SU-DHL-6 (cell line): ENCODE data around the gene RBFOX2.

Experiments
- H2AFZ ChIP-seq: fragments of 200-600 bp; sonication (generic); 2 replicates; pipeline ENCODE4 v1.6.1; 2014; ENCODE audit warnings: low read depth, mild to moderate bottlenecking, moderate library complexity, mixed read lengths, antibody characterized with exemption, low read length; ENCODE audit not compliant: severe bottlenecking
- H3F3A ChIP-seq: fragments of 200-600 bp; shearing (Covaris generic); 2 replicates; pipeline ENCODE4 v1.6.0; 2016; ENCODE audit warnings: antibody characterized with exemption, mild to moderate bottlenecking; ENCODE audit not compliant: insufficient read depth
- H3K27ac ChIP-seq: fragments of 200-600 bp; sonication (generic); 2 replicates; pipeline ENCODE4 v1.5.1; 2016; ENCODE audit warnings: low read depth, mild to moderate bottlenecking, low read length, moderate library complexity, mixed read lengths
- H3K27me3 ChIP-seq: fragments of 200-600 bp; sonication (generic), shearing (Covaris generic); 2 replicates; pipeline ENCODE4 v1.6.0; 2014; ENCODE audit warnings: mild to moderate bottlenecking, low read length
- H3K36me3 ChIP-seq: fragments of 200-600 bp; sonication (generic); 2 replicates; pipeline ENCODE4 v1.6.1; 2014; ENCODE audit warnings: mild to moderate bottlenecking, low read length, mixed read lengths
- H3K4me2 ChIP-seq: fragments of 300-600, 200-600 bp; shearing (Covaris generic), sonication (generic); 2 replicates; pipeline ENCODE4 v1.6.0; 2014; ENCODE audit warnings: low read length, low read depth, mild to moderate bottlenecking; ENCODE audit not compliant: poor library complexity, severe bottlenecking
- H3K4me3 ChIP-seq: fragments of 200-600 bp; sonication (generic); 2 replicates; pipeline ENCODE4 v1.5.1; 2014; ENCODE audit warnings: antibody characterized with exemption, low read length, mild to moderate bottlenecking, mixed read lengths; ENCODE audit not compliant: insufficient read depth, poor library complexity, severe bottlenecking
- H3K79me2 ChIP-seq: fragments of 200-600 bp; sonication (generic); 2 replicates; pipeline ENCODE4 v1.6.1; 2014; ENCODE audit warnings: mild to moderate bottlenecking, low read length, moderate library complexity; ENCODE audit not compliant: insufficient read depth
- H3K9ac ChIP-seq: fragments of 200-600 bp; sonication (generic); 2 replicates; pipeline ENCODE4 v1.7.0; 2014; ENCODE audit warnings: mild to moderate bottlenecking, low read length
- H3K9me2 ChIP-seq: fragments of 200-600 bp; sonication (generic); replicated peaks from 2 replicates; pipeline ENCODE4 v1.6.1; 2014; ENCODE audit warnings: low read length; ENCODE audit not compliant: insufficient read depth
- H3K9me3 ChIP-seq: fragments of 200-600 bp; sonication (generic); 2 replicates; pipeline ENCODE4 v1.6.1; 2014; ENCODE audit warnings: low read length, mixed read lengths; ENCODE audit not compliant: insufficient read depth
- H4K20me1 ChIP-seq: fragments of 200-600 bp; sonication (generic); 2 replicates; pipeline ENCODE4 v1.6.1; 2014; ENCODE audit warnings: low read depth, mild to moderate bottlenecking, antibody characterized with exemption, low read length, moderate library complexity, mixed read lengths
- CTCF ChIP-seq: fragments of 200-600 bp; sonication (generic); IDR thresholded peaks from one replicate; pipeline ENCODE4 v1.5.1; 2017; ENCODE audit warnings: antibody characterized with exemption, mild to moderate bottlenecking, low read length, moderate library complexity; ENCODE audit not compliant: insufficient read depth, poor library complexity, severe bottlenecking
- EZH2phosphoT487 ChIP-seq: fragments of 200-600 bp; sonication (generic), shearing (Covaris generic); conservative IDR thresholded peaks from 2 replicates; pipeline ENCODE4 v1.6.1; 2018; ENCODE audit warnings: mild to moderate bottlenecking, antibody characterized with exemption, low read length, moderate library complexity, mixed read lengths

RBFOX2 gene

GRCh38 chr22:35904336-35904692 lies 124.3 kb downstream of the RBFOX2 start:
- Histone ChIP-seq H3K4me3 (no peak overlapping the region), H3K27ac (no peak overlapping the region), H3K9me2 (no peaks in the 10 kb centered on the region), H3F3A (no peaks in the 10 kb centered on the region), H3K36me3 (no peaks in the 10 kb centered on the region), H3K9me3 (no peaks in the 10 kb centered on the region), H2AFZ (no peak overlapping the region), H3K27me3 (no peaks in the 10 kb centered on the region), H3K79me2 (no peaks in the 10 kb centered on the region), H4K20me1 (no peaks in the 10 kb centered on the region), H3K4me2 (peak overlapping the region; percentile 27), H3K9ac (no peak overlapping the region)
- TF ChIP-seq CTCF = no peak
- no peak for TF ChIP-seq EZH2phosphoT487

GRCh38 chr22:35903571-35904335 lies 124.9 kb downstream of the RBFOX2 start:
- Histone ChIP-seq H3K27me3 (no peaks in the 10 kb centered on the region), H3F3A (no peaks in the 10 kb centered on the region), H4K20me1 (no peaks in the 10 kb centered on the region), H2AFZ (no peak overlapping the region), H3K4me3 (no peak overlapping the region), H3K27ac (no peak overlapping the region), H3K9me3 (no peaks in the 10 kb centered on the region), H3K36me3 (no peaks in the 10 kb centered on the region), H3K79me2 (no peaks in the 10 kb centered on the region), H3K4me2 (peak overlapping the region; percentile 27), H3K9me2 (no peaks in the 10 kb centered on the region), H3K9ac (no peak overlapping the region)
- TF ChIP-seq EZH2phosphoT487 (no peak), CTCF (no peak)

- H3K27me3 ChIP-seq = no peaks in the 10 kb centered on the region
- no peaks in the 10 kb centered on the region for H3K9me2 ChIP-seq
- H3K36me3 ChIP-seq = no peaks in the 10 kb centered on the region
- no peak overlapping the region for H3K27ac ChIP-seq
- H3K4me3 ChIP-seq = no peak overlapping the region
- H3K9ac ChIP-seq = no peak overlapping the region
- no peak overlapping the region for H3K4me2 ChIP-seq
- no peaks in the 10 kb centered on the region for H3K9me3 ChIP-seq
- H4K20me1 ChIP-seq = no peaks in the 10 kb centered on the region
- no peaks in the 10 kb centered on the region for H3K79me2 ChIP-seq
- no peak for TF ChIP-seq CTCF
- TF ChIP-seq EZH2phosphoT487 = no peak
- no peak overlapping the region for H2AFZ ChIP-seq
- no peaks in the 10 kb centered on the region for H3F3A ChIP-seq
Observed at GRCh38 chr22:35900483-35901168, 128.0 kb downstream of the RBFOX2 start.
